Mucosa of stomach (tissue), 1 donor: ENCODE measurements around the gene ECT2L.

ENCODE experiments used
- H3K27me3 ChIP-seq: one replicate; pipeline ENCODE4 v1.7.0; 2013; ENCODE audit warnings: mild to moderate bottlenecking, low read length; ENCODE audit not compliant: control insufficient read depth, insufficient read depth
- H3K36me3 ChIP-seq: one replicate; pipeline ENCODE4 v1.7.0; 2013; ENCODE audit warnings: low read length; ENCODE audit not compliant: control insufficient read depth, insufficient read depth
- H3K4me1 ChIP-seq: one replicate; pipeline ENCODE4 v1.7.0; 2013; ENCODE audit warnings: mild to moderate bottlenecking, low read length; ENCODE audit not compliant: control insufficient read depth, insufficient read depth
- H3K4me3 ChIP-seq: one replicate; pipeline ENCODE4 v1.7.0; 2013; ENCODE audit warnings: low read length
- H3K9ac ChIP-seq: one replicate; pipeline ENCODE4 v1.7.0; 2013; ENCODE audit warnings: mild to moderate bottlenecking, low read length, moderate library complexity
- H3K9me3 ChIP-seq: one replicate; pipeline ENCODE4 v1.7.0; 2013; ENCODE audit warnings: mild to moderate bottlenecking, low read length, moderate library complexity; ENCODE audit not compliant: control insufficient read depth
- donor health status: Pancreatic carcinoma.

ECT2L gene

GRCh38 chr6:138785079-138785478 lies 10.8 kb upstream of the ECT2L start:
- Histone ChIP-seq H3K4me1 (no peaks in the 10 kb centered on the region), H3K9me3 (no peaks in the 10 kb centered on the region), H3K4me3 (no peak overlapping the region), H3K27me3 (no peaks in the 10 kb centered on the region), H3K36me3 (no peaks in the 10 kb centered on the region), H3K9ac (no peak overlapping the region)

GRCh38 chr6:138785980-138786379 lies 9.9 kb upstream of the ECT2L start:
- H3K36me3 ChIP-seq: no peaks in the 10 kb centered on the region

DNA sequence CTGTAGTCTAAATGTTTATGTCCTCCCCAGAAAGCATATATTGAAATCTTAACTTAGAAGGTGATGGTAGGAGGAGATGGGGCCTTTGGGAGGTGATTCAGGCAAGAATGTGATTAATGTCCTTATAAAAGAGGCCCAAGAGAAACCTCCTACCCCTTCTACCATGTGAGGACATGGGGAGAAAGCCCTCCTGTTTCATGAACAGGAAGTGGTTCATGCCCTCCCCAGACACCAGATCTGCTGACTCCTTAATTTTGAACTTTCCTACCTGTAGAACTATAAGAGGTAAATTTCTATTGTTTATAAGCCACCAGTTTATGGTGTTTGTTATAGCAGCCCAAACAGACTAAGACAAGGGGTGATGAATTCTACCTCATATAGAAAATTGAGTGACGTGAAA lies 8.7 kb upstream of the ECT2L start:
- H3K36me3 ChIP-seq: no peaks in the 10 kb centered on the region
- H3K4me3 ChIP-seq: no peak overlapping the region
- no peak overlapping the region for H3K9ac ChIP-seq
- H3K4me1 ChIP-seq: no peaks in the 10 kb centered on the region
- no peaks in the 10 kb centered on the region for H3K27me3 ChIP-seq
- H3K9me3 ChIP-seq: no peaks in the 10 kb centered on the region

More at GRCh38 chr6:138785980-138786379, 9.9 kb upstream of the ECT2L start:
- no peak overlapping the region for H3K9ac ChIP-seq
- H3K4me1 ChIP-seq: no peaks in the 10 kb centered on the region
- no peak overlapping the region for H3K4me3 ChIP-seq
- H3K27me3 ChIP-seq: no peaks in the 10 kb centered on the region
- no peaks in the 10 kb centered on the region for H3K9me3 ChIP-seq

DNA sequence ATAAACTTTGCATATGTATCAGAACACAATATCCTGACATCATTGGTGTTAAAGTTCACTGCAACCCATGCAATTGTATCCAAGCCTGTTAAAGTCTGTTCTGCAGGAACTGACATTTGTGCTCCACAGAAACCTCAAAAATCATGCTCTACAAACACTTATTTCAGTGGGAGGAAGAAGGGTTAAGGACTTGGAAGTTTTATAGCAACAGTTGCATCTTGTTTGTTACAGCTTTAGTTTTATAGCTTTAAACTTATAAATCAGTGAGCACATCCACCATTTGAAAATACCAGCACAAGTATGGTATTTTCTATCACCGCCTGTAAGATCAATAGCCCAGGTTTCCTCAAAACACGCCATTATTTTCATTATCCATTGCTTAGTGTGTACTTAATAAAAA lies 884 bp downstream of the ECT2L start:
- Histone ChIP-seq H3K4me1 (peaks cover 16% of the 10 kb centered on the region), H3K27me3 (no peaks in the 10 kb centered on the region), H3K9me3 (no peaks in the 10 kb centered on the region), H3K36me3 (no peaks in the 10 kb centered on the region), H3K4me3 (no peak overlapping the region), H3K9ac (no peak overlapping the region)

DNA sequence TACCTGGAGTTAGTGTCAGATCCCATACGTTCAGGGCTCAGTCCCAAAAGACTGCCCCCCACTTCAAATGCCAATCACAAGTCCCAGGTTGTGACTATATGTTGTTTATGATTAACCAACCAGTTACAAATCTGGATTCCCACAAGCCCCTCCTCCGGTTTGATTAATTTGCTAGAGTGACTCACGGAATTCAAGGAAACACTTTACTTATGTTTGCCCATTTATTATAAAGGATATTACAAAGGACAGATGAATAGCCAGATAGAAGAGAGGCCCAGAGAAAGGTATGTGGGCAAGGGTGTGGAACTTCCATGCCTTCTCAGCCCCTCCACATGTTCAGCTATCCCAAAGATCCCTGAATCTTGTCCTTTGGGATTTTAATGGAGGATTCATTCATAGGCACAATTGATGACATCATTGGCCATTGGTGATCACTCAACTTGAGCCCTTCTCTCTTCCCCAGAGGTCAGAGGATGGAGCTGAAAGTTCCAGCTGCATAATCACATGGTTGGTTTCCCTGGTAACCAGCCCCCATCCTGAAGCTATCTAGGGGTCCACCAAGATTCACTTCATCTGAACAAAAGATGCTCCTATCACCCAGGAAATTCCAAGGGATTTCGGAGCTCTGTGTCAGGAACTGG lies 2.0 kb downstream of the ECT2L start:
- peaks cover 16% of the 10 kb centered on the region for H3K4me1 ChIP-seq
- H3K9ac ChIP-seq: no peak overlapping the region
- no peaks in the 10 kb centered on the region for H3K9me3 ChIP-seq

DNA sequence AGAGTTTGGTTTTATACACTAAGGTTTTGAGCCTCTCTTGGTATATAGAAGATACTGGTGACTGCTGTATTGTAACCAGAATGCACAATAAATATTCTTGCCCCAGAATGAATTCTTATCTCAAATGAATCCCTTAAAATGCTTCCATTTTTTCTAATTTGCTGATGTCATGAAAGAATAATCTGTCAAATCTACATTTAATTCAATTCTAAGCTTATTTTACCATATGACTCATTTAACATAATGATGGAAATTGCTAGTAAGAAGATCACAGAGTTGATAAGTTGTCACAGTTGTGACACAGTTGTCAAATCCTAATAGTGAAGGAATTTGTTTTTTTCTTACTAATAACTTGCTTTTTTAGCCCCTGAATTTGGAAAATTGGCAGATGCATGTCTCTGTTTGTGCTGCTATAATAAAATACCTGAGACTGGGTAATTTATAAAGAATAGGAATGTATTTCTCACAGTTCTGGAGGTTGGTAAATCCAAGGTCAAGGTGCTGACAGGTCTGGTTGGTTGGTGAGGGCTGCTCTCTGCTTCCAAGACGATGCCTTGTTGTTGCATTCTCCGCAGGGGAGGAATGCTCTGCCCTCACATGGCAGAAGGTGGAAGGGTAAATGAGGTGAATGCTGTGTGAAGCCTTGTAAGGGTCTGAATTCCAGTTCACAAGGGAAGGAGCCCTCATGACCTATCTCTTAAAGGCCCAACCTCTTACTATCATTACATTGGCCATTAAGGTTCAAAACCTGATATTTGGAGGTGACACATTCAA lies 4.7 kb downstream of the ECT2L start:
- no peaks in the 10 kb centered on the region for H3K9me3 ChIP-seq
- no peaks in the 10 kb centered on the region for H3K36me3 ChIP-seq
- peaks cover 14% of the 10 kb centered on the region for H3K4me1 ChIP-seq
- H3K27me3 ChIP-seq: no peaks in the 10 kb centered on the region
- no peak overlapping the region for H3K4me3 ChIP-seq
- H3K9ac ChIP-seq: no peak overlapping the region

More for the DNA sequence above, 2.0 kb downstream of the ECT2L start:
- Histone ChIP-seq H3K27me3 (no peaks in the 10 kb centered on the region), H3K4me3 (no peak overlapping the region), H3K36me3 (no peaks in the 10 kb centered on the region)

GRCh38 chr6:138803331-138803730 lies 7.4 kb downstream of the ECT2L start:
- Histone ChIP-seq H3K36me3 (no peaks in the 10 kb centered on the region), H3K9ac (no peak overlapping the region), H3K4me3 (no peak overlapping the region), H3K4me1 (no peaks in the 10 kb centered on the region), H3K9me3 (no peaks in the 10 kb centered on the region), H3K27me3 (no peaks in the 10 kb centered on the region)

- Histone ChIP-seq H3K4me1 (no peaks in the 10 kb centered on the region), H3K9me3 (no peaks in the 10 kb centered on the region), H3K27me3 (no peaks in the 10 kb centered on the region), H3K9ac (no peak overlapping the region), H3K4me3 (no peak overlapping the region), H3K36me3 (no peaks in the 10 kb centered on the region)
Observed at GRCh38 chr6:138803861-138804260, 8.0 kb downstream of the ECT2L start.

DNA sequence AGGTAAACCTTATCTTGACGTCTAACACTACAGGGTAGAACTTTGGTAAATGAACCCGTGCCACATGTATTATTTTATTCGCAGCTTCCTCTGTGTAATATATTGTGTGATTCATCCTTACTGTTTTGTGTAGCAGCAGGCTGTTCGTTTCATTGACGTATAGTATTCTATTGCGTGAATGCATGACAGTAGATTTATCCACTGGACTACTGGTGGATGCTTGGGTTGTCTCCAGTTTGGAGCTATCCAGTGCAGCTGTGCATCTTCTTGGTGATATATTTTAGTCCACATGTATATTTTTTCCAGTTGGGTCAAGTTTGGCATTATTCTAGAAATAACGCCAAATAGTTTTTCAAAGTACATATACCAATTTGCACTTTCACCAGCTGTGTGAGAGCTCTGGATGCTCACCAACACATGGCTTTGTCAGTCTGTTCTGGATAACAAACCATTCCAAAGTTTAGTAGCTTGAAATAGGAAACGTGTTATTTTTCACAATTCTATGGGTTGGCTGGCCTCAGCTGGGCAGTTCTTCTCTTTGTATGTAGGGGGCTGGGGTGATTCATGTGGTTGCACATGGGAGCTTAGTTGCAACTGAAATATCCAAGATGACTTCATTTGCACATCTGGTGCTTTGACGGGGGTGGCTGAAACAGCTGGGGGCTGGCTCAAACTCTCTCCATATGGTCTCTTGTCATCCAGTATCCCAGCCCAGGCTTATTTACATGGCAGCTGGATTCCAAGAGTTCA lies 9.3 kb downstream of the ECT2L start:
- Histone ChIP-seq H3K4me3 (no peak overlapping the region), H3K9me3 (no peaks in the 10 kb centered on the region), H3K27me3 (no peaks in the 10 kb centered on the region), H3K9ac (no peak overlapping the region), H3K36me3 (no peaks in the 10 kb centered on the region), H3K4me1 (no peaks in the 10 kb centered on the region)

DNA sequence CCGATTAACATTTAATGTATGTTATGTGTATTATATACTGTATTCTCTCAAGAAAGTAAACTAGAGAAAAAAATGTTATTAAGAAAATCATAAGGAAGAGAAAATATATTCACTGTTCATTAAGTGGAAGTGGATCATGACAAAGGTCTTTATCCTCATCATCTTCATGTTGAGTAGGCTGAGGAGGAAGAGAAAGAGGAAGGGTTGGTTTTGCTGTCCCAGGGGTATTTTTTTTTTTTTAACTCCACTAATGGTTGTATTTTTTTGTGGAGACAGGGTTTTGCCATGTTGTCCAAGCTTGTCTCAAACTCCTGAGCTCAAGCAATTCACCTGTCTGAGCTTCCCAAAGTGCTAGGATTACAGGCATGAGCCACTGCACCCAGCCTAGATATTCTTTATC lies 11.0 kb downstream of the ECT2L start:
- Histone ChIP-seq H3K36me3 (no peaks in the 10 kb centered on the region), H3K4me1 (no peaks in the 10 kb centered on the region)

GRCh38 chr6:138809677-138810076 lies 13.8 kb downstream of the ECT2L start:
- Histone ChIP-seq H3K4me1 (no peaks in the 10 kb centered on the region), H3K27me3 (no peaks in the 10 kb centered on the region), H3K9ac (no peak overlapping the region), H3K9me3 (no peaks in the 10 kb centered on the region), H3K4me3 (no peak overlapping the region), H3K36me3 (no peaks in the 10 kb centered on the region)

More for the DNA sequence above, 11.0 kb downstream of the ECT2L start:
- Histone ChIP-seq H3K9ac (no peak overlapping the region), H3K9me3 (no peaks in the 10 kb centered on the region), H3K27me3 (no peaks in the 10 kb centered on the region), H3K4me3 (no peak overlapping the region)

DNA sequence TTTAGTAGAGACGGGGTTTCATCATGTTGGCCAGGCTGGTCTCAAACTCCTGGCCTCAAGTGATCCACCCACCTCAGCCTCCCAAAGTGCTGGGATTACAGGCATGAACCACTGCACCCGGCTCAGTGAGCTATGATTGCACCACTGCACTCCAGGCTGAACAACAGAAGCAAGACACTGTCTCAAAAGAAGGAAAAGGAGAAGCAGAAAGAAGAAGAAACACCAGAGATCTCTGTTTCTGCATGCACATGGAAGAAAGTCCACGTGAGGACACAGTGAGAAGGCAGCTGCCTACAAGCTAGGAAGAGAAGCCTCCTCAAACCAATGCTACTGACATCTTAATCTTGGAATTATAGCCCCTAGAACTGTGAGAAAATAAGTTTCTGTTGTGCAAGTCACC lies 16.0 kb downstream of the ECT2L start:
- Histone ChIP-seq H3K27me3 (no peaks in the 10 kb centered on the region), H3K9me3 (no peaks in the 10 kb centered on the region), H3K4me3 (no peak overlapping the region), H3K9ac (no peak overlapping the region), H3K4me1 (no peaks in the 10 kb centered on the region), H3K36me3 (no peaks in the 10 kb centered on the region)
